ENCODE data around the gene RFX3. TPM values are rescaled to one million over a fixed set of nuclear protein-coding genes. Genes with fewer than 3 reads are reported as not detected.

Gene RFX3
- total RNA-seq, 1 donor from 2014 or later, result 18.5 TPM

- no peak overlapping the region for H3K4me3 Mint-ChIP-seq (ENCODE audit: unreplicated experiment)
- H3K9me3 Mint-ChIP-seq (ENCODE audit: unreplicated experiment), result no peaks in the 10 kb centered on the region
- no peak for TF ChIP-seq CTCF (IDR thresholded peaks at IDR 0.05; ENCODE audit: unreplicated experiment)
- H3K36me3 Mint-ChIP-seq (ENCODE audit: low read depth, unreplicated experiment), result no peaks in the 10 kb centered on the region
- H3K27ac Mint-ChIP-seq (ENCODE audit: unreplicated experiment), result no peak overlapping the region
- peaks cover 4% of the 10 kb centered on the region for H3K4me1 Mint-ChIP-seq (ENCODE audit: unreplicated experiment)
- DNase-seq (ENCODE audit: low spot score), result no peak
- H3K27me3 Mint-ChIP-seq (ENCODE audit: unreplicated experiment), result no peaks in the 10 kb centered on the region
Measured at GRCh38 chr9:3502560-3503398, 23.0 kb downstream of the RFX3 start.

- H3K4me3 Mint-ChIP-seq (ENCODE audit: unreplicated experiment), result no peak overlapping the region
- no peaks in the 10 kb centered on the region for H3K27me3 Mint-ChIP-seq (ENCODE audit: unreplicated experiment)
- no peak overlapping the region for H3K27ac Mint-ChIP-seq (ENCODE audit: unreplicated experiment)
- H3K4me1 Mint-ChIP-seq (ENCODE audit: unreplicated experiment), result peaks cover 4% of the 10 kb centered on the region
- no peak for TF ChIP-seq CTCF (IDR thresholded peaks at IDR 0.05; ENCODE audit: unreplicated experiment)
- no peaks in the 10 kb centered on the region for H3K9me3 Mint-ChIP-seq (ENCODE audit: unreplicated experiment)
- no peaks in the 10 kb centered on the region for H3K36me3 Mint-ChIP-seq (ENCODE audit: low read depth, unreplicated experiment)
- DNase-seq (ENCODE audit: low spot score), result no peak
Measured at GRCh38 chr9:3500044-3500443, 25.8 kb downstream of the RFX3 start.

- H3K4me3 Mint-ChIP-seq (ENCODE audit: unreplicated experiment), result no peak overlapping the region
Measured at GRCh38 chr9:3498691-3499090, 27.1 kb downstream of the RFX3 start.

DNA sequence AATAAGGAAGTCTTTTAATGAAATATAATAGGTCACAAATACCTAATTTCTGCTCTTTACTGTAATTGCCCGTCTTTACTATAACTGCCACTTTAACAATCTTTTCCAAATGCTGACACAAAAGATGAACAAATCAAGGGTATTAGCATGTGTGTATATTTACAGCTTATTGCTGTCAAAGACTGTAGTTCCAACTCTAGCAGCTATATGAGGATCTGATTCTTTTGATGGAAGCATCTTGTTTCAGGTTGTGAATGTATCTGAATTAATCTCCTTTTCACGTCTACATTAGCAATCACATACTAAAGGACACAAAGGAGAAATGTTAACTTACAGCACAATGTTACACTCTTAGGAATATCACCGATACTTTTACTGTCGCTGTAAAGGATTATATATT is 27.9 kb downstream of the RFX3 start:
- no peak overlapping the region for H3K4me3 Mint-ChIP-seq (ENCODE audit: unreplicated experiment)
- peaks cover 4% of the 10 kb centered on the region for H3K4me1 Mint-ChIP-seq (ENCODE audit: unreplicated experiment)
- no peak for TF ChIP-seq CTCF (IDR thresholded peaks at IDR 0.05; ENCODE audit: unreplicated experiment)
- DNase-seq (ENCODE audit: low spot score), result no peak
- H3K36me3 Mint-ChIP-seq (ENCODE audit: low read depth, unreplicated experiment), result no peaks in the 10 kb centered on the region
- no peaks in the 10 kb centered on the region for H3K9me3 Mint-ChIP-seq (ENCODE audit: unreplicated experiment)
- H3K27ac Mint-ChIP-seq (ENCODE audit: unreplicated experiment), result no peak overlapping the region
- no peaks in the 10 kb centered on the region for H3K27me3 Mint-ChIP-seq (ENCODE audit: unreplicated experiment)

More at GRCh38 chr9:3498691-3499090, 27.1 kb downstream of the RFX3 start:
- H3K4me1 Mint-ChIP-seq (ENCODE audit: unreplicated experiment), result peaks cover 4% of the 10 kb centered on the region
- no peak for TF ChIP-seq CTCF (IDR thresholded peaks at IDR 0.05; ENCODE audit: unreplicated experiment)
- no peaks in the 10 kb centered on the region for H3K9me3 Mint-ChIP-seq (ENCODE audit: unreplicated experiment)
- H3K36me3 Mint-ChIP-seq (ENCODE audit: low read depth, unreplicated experiment), result no peaks in the 10 kb centered on the region
- DNase-seq (ENCODE audit: low spot score), result no peak
- no peaks in the 10 kb centered on the region for H3K27me3 Mint-ChIP-seq (ENCODE audit: unreplicated experiment)
- H3K27ac Mint-ChIP-seq (ENCODE audit: unreplicated experiment), result no peak overlapping the region

DNA sequence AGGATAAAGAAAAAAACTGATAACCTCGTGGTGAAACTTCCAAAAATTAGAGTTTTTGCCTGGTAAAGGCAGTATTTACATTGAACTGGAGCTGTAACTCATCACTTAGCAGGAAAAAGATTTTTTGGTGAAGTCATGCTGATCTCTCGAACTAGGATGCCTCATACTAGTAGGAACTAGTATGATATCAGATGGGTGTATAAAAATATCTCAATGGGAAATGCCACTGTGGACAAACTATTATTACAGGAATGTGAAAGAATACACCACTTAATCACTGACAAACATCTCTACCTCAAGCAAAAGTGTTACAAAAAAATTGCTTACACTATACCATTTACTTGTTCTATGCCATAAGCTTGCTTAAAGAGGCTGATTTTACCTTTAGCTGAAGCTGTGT is 28.4 kb downstream of the RFX3 start:
- no peak for DNase-seq (ENCODE audit: low spot score)
- no peak for TF ChIP-seq CTCF (IDR thresholded peaks at IDR 0.05; ENCODE audit: unreplicated experiment)
- H3K4me1 Mint-ChIP-seq (ENCODE audit: unreplicated experiment), result peaks cover 4% of the 10 kb centered on the region
- no peaks in the 10 kb centered on the region for H3K36me3 Mint-ChIP-seq (ENCODE audit: low read depth, unreplicated experiment)
- H3K4me3 Mint-ChIP-seq (ENCODE audit: unreplicated experiment), result no peak overlapping the region
- no peaks in the 10 kb centered on the region for H3K9me3 Mint-ChIP-seq (ENCODE audit: unreplicated experiment)
- H3K27me3 Mint-ChIP-seq (ENCODE audit: unreplicated experiment), result no peaks in the 10 kb centered on the region
- H3K27ac Mint-ChIP-seq (ENCODE audit: unreplicated experiment), result no peak overlapping the region
